ENCODE measurements around the gene DCAF8.

DNA sequence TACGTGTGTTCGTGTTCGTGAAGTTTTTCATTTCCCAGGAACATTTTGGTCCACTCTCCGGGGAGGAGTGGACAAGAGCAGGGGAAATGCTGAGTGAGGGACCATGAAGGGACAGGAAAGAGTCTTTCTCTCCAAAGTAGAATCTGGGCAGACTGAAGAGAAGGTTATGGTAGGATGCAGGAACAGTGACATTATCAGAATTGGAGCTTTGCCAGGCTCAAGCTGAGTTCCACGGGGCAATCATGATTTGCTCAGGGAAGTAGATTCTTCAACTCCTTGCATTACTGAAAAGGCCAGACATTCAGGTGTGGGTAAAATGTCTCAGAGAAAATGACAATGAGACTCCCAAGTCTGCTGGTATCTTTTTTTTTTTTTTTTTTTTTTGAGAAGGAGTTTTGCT lies 94.3 kb downstream of the DCAF8 start:
- TF ChIP-seq EZH2phosphoT487 (IDR thresholded peaks at IDR 0.05; ENCODE audit: insufficient read depth, low read depth) = no peak
- TF ChIP-seq EZH2 (IDR thresholded peaks at IDR 0.05; ENCODE audit: insufficient read depth, poor library complexity, severe bottlenecking) = no peak

Data from GM23248 (cell line).